Adrenal gland (tissue), 5 donors: Measurements from ENCODE around the gene PTPRO.

Experiments used
- CTCF ChIP-seq, 6 experiments: fragments of 450-650 bp in 4 of 6; fragments of 200-600 bp in 2 of 6; sonication (generic) in 1 of 6; IDR thresholded peaks; 1 replicate in 5 of 6; 2 replicates in 1 of 6; pipeline versions ENCODE4 v1.5.1 to v1.8.0; 2016 to 2021; ENCODE audit warnings: antibody characterized with exemption in 6 of 6, mild to moderate bottlenecking in 2 of 6, moderate library complexity in 1 of 6
- POLR2A ChIP-seq, 2 donors: fragments of 450-650 bp; IDR thresholded peaks; one replicate each; pipeline ENCODE4 v1.6.1; 2017; ENCODE audit warnings: antibody characterized with exemption in 2 of 2, mild to moderate bottlenecking in 2 of 2, moderate library complexity in 1 of 2
- donor health status: DM: no; HTN: no; CAD: no.

DNA sequence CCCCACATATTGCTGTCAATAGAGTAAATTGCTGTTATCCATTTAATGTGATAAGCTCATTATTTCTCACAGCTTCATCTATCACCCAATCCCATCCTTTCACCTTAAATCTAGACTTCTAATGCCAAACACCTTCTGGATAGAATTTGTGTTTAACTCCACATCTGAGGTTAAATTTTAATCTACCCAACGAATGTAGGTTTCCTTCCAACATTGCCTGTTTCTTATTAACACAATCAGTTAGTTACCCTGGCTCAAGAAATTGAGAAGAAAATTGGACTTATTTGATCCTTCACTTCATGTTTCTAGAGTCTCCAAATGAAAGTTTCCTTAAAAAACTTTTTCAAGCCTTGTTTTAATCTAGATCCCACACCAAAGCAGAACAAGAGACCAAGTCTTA is 67.3 kb downstream of the PTPRO start:
- TF ChIP-seq CTCF (IDR thresholded peaks at IDR 0.05) (no peak), POLR2A (IDR thresholded peaks at IDR 0.05) (no peak)
